Mucosa of rectum (tissue), 2 donors: ENCODE results near the gene C2CD3.

Source experiments
- H3K27ac ChIP-seq, 2 donors: one replicate each; pipeline ENCODE4 v1.7.0; 2013; ENCODE audit warnings: inconsistent platforms in 2 of 2, low read depth in 2 of 2, low read length in 2 of 2
- H3K27me3 ChIP-seq, 2 donors: one replicate each; pipeline ENCODE4 v1.7.0; 2013; ENCODE audit warnings: low read length in 2 of 2; ENCODE audit not compliant: control insufficient read depth in 2 of 2, insufficient read depth in 2 of 2
- H3K36me3 ChIP-seq, 2 donors: one replicate each; pipeline ENCODE4 v1.7.0; 2013; ENCODE audit warnings: low read length in 2 of 2; ENCODE audit not compliant: control insufficient read depth in 2 of 2, insufficient read depth in 2 of 2
- H3K4me1 ChIP-seq, 2 donors: one replicate each; pipeline ENCODE4 v1.7.0; 2013; ENCODE audit warnings: low read length in 2 of 2, mild to moderate bottlenecking in 1 of 2; ENCODE audit not compliant: control insufficient read depth in 2 of 2, insufficient read depth in 2 of 2
- H3K4me3 ChIP-seq, 2 donors: one replicate each; pipeline ENCODE4 v1.7.0; 2013; ENCODE audit warnings: low read length in 2 of 2
- H3K9ac ChIP-seq, 2 donors: one replicate each; pipeline ENCODE4 v1.7.0; 2013; ENCODE audit warnings: low read length in 2 of 2, low read depth in 1 of 2, mild to moderate bottlenecking in 1 of 2
- H3K9me3 ChIP-seq, 2 donors: one replicate each; pipeline ENCODE4 v1.7.0; 2013; ENCODE audit warnings: low read length in 2 of 2; ENCODE audit not compliant: control insufficient read depth in 2 of 2
- donor health status: healthy.
- donor health status: Normal muscosa, but diverticular disease.

The C2CD3 gene

DNA sequence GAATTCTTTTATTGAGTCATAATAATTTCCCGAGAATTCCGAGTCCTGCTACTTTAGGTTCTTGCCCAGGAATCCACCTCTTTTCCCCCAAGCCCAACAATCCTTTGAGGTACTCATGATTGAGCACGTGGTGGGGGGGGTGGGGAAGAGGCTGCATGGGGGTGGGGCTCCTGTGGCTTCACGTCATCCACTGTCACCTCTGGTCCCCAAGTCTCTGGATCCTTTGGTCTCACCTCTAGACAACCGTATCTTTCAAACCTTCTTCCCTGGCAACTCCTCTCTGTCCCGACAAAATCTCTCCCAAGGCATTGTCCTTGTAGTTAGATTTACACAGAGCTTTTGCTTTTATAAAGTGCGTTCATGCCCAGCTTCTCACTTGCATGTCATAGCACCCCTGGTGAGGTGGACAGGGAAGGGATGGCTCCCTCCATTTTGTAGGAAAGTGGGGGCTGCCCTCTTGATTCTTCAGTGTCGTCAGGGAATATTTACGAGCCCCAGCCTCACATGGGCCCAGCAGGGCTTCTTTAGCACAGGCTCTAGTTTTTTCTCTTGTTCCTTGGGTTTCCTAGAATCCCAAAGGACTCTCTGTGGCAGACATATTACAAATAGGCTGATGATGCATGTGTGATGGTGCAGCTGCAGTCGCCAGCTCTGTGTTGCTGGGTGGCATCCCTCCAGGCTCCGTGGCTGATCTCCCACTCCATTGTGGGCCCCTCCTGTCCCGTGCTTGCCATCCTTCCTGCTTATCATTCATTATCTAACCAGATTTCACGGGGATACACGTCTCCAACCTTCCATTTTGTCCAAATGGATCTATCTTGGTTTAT is 170.3 kb downstream of the C2CD3 start:
- no peaks in the 10 kb centered on the region for H3K9me3 ChIP-seq
- peaks cover 7 to 12% of the 10 kb centered on the region in 2 donors for H3K36me3 ChIP-seq
- H3K4me3 ChIP-seq = no peak overlapping the region
- no peaks in the 10 kb centered on the region for H3K27me3 ChIP-seq
- no peak overlapping the region for H3K27ac ChIP-seq
- no peak overlapping the region for H3K9ac ChIP-seq
- H3K4me1 ChIP-seq = no peaks in the 10 kb centered on the region

- H3K36me3 ChIP-seq = peaks cover 7 to 12% of the 10 kb centered on the region in 2 donors
- no peaks in the 10 kb centered on the region for H3K9me3 ChIP-seq
- H3K4me1 ChIP-seq = peaks cover 0 to 5% of the 10 kb centered on the region in 2 donors
- no peak overlapping the region for H3K9ac ChIP-seq
- H3K4me3 ChIP-seq = no peak overlapping the region
- no peak overlapping the region for H3K27ac ChIP-seq
- no peaks in the 10 kb centered on the region for H3K27me3 ChIP-seq
These were observed 171.1 kb downstream of the C2CD3 start for GRCh38 chr11:73999581-74000306.

- H3K4me1 ChIP-seq = peaks cover 0 to 5% of the 10 kb centered on the region in 2 donors
- no peaks in the 10 kb centered on the region for H3K9me3 ChIP-seq
- H3K36me3 ChIP-seq = peaks cover 6 to 12% of the 10 kb centered on the region in 2 donors
- no peak overlapping the region for H3K4me3 ChIP-seq
- no peaks in the 10 kb centered on the region for H3K27me3 ChIP-seq
- no peak overlapping the region for H3K9ac ChIP-seq
- no peak overlapping the region for H3K27ac ChIP-seq
These were observed 171.8 kb downstream of the C2CD3 start for GRCh38 chr11:73998846-73999575.

DNA sequence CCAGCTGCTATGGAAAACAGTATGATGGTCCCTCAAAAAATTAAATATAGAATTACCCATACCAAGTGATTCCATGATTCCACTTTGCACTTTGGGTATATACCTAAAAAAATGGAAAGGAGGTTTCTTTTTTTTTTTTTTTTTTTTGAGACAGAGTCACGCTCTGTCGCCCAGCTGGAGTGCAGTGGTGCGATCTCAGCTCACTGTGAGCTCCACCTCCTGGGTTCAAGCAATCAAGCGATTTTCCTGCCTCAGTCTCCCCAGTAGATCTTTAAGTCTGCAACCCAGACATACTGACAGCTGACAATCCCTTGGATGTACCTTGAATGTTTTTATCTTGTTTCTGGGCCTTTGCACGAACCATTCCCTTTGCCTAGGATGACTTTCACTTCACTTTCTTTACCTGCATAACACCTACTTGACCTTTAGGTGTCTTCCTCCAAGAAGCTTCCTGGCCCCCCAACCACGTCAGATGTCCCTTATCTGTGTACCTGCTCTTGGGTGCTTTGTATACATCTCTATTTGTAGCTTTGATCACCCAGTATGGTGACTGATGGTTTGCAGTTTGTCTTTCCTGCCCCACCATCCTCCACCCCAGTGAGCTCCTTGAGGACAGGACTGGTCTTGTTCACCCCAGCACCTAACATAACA is 173.6 kb downstream of the C2CD3 start:
- Histone ChIP-seq H3K9me3 (no peaks in the 10 kb centered on the region), H3K36me3 (peaks cover 3% of the 10 kb centered on the region in 2 donors), H3K4me3 (no peak overlapping the region), H3K9ac (no peak overlapping the region), H3K4me1 (peaks cover 0 to 5% of the 10 kb centered on the region in 2 donors), H3K27me3 (no peaks in the 10 kb centered on the region), H3K27ac (no peak overlapping the region)

DNA sequence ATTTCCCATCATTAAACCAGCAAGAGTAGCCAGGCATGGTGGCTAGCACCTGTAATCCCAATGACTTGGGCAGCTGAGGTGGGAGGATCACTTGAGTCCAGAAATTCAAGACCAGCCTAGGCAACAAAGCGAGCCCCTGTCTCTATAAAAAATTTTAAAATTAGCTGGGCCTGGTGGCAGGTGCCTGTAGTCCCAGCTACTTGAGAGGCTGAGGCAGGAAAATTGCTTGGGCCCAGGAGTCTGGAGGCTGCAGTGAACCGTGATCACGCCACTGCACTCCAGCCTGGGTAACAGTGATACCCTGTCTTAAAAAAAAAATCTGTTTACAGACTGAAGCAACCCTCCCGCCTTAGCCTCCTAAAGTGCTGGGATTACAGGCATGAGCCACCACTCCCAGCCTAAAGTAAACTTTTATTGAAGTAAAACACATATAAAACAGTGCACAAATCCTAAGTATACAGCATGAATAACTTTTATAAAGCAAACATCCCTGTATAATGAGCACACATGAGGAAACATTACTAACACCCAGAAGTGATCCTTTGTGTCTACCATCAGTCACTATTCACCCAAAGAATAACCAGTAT is 174.5 kb downstream of the C2CD3 start:
- Histone ChIP-seq H3K27me3 (no peaks in the 10 kb centered on the region), H3K27ac (peak overlapping the region; percentile 2 to 4), H3K4me1 (peaks cover 0 to 5% of the 10 kb centered on the region in 2 donors), H3K4me3 (no peak overlapping the region), H3K9me3 (no peaks in the 10 kb centered on the region), H3K9ac (no peak overlapping the region), H3K36me3 (peaks cover 2% of the 10 kb centered on the region in 2 donors)

DNA sequence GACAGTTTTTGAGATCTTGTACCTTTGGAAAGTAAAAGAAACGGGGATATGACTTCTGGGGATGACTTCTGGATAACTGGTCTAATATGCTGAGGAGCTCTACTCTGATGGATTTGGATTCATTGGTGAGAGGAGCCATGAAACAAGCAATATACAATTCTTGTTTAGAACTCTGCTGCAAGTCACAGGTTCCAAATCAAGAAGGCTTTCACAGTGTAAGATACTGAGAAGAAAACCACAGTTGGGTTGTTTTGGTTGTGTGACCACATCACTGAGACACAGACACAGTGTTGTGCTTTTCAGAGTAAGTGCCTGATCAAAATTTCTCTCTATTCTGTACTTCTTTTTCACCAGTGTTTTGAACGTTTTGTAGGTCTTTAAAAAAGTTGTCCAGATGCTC is 175.1 kb downstream of the C2CD3 start:
- peak overlapping the region; percentile 2 to 39 for H3K27ac ChIP-seq
- peaks cover 0 to 5% of the 10 kb centered on the region in 2 donors for H3K4me1 ChIP-seq
- H3K27me3 ChIP-seq = no peaks in the 10 kb centered on the region
- no peaks in the 10 kb centered on the region for H3K36me3 ChIP-seq
- H3K4me3 ChIP-seq = no peak overlapping the region
- H3K9ac ChIP-seq = no peak overlapping the region
- H3K9me3 ChIP-seq = no peaks in the 10 kb centered on the region

GRCh38 chr11:73995247-73995646 is 175.6 kb downstream of the C2CD3 start:
- peak overlapping the region in 1 of 2 donors; percentile 39 for H3K27ac ChIP-seq
- H3K9ac ChIP-seq = no peak overlapping the region
- no peak overlapping the region for H3K4me3 ChIP-seq
- H3K4me1 ChIP-seq = peaks cover 0 to 5% of the 10 kb centered on the region in 2 donors
- no peaks in the 10 kb centered on the region for H3K9me3 ChIP-seq
- H3K27me3 ChIP-seq = no peaks in the 10 kb centered on the region
- no peaks in the 10 kb centered on the region for H3K36me3 ChIP-seq

DNA sequence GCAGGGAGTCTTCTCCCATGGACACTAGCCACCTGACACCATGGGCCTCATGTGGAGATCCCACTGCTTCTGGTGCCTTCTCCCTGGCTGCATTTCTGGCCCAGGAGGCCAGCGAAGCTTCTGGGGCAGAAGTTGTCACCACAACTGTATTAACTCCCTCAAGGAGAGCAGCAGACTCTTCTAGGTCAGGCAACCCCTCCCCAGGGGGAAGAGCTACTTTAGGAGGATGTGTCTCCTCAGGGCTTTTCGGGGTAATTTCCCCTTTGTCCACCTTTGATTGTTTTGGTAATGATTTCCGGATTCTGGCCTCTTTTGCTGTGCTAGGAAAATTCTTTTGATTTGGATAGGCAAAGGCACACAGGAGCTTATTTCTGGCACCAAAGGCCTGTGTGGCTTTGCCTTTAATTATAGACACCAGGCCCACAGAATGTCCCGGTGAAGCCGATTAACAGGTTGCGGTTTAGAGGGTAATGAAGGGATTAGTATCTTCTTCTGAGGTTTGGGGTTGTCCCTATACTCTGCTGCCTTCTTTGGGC is 179.3 kb downstream of the C2CD3 start:
- Histone ChIP-seq H3K4me1 (peaks cover 0 to 5% of the 10 kb centered on the region in 2 donors), H3K9ac (no peak overlapping the region), H3K36me3 (no peaks in the 10 kb centered on the region), H3K27me3 (no peaks in the 10 kb centered on the region), H3K4me3 (no peak overlapping the region), H3K9me3 (no peaks in the 10 kb centered on the region), H3K27ac (no peak overlapping the region)

GRCh38 chr11:73990730-73991129 is 180.1 kb downstream of the C2CD3 start:
- no peak overlapping the region for H3K9ac ChIP-seq
- no peak overlapping the region for H3K4me3 ChIP-seq
- no peak overlapping the region for H3K27ac ChIP-seq
- H3K36me3 ChIP-seq = no peaks in the 10 kb centered on the region
- no peaks in the 10 kb centered on the region for H3K9me3 ChIP-seq
- no peaks in the 10 kb centered on the region for H3K27me3 ChIP-seq
- H3K4me1 ChIP-seq = peaks cover 0 to 5% of the 10 kb centered on the region in 2 donors
